Non-pigmented ciliary epithelial cell (primary cell): ENCODE measurements around the gene MXRA8.
A peak's percentile ranks its signal among the peaks of the same experiment; 100 is the strongest.
"Not testable (repeated sequence)": the region's sequence is repeated elsewhere in the genome, so short reads cannot be mapped to it uniquely, and the experiment has no call there.

Source experiments
- DNase-seq: peaks from one replicate; pipeline ENCODE4 v3.0.0-alpha.2; 2010; ENCODE audit warnings: low read depth

Gene MXRA8

DNA sequence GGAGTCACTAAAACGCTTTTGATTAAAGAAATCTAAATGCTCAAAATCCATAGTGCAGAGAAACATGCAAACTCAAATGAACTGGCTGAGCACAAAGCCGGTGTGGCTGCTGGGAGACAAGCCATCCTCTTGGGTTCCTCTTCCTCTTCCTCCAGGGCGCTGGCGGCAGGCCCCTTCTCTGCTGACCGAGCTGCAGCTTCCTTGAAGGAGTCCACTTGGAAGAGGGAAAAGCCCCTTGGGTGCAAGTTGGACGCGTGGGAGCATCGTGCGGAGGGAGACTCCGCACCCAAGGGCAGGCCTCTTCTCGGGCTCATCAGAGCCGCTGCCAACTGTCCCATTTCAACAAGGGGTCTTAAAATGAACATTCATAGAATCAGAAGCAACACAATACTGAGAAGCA is 32.9 kb upstream of the MXRA8 start:
- no peak for DNase-seq

DNA sequence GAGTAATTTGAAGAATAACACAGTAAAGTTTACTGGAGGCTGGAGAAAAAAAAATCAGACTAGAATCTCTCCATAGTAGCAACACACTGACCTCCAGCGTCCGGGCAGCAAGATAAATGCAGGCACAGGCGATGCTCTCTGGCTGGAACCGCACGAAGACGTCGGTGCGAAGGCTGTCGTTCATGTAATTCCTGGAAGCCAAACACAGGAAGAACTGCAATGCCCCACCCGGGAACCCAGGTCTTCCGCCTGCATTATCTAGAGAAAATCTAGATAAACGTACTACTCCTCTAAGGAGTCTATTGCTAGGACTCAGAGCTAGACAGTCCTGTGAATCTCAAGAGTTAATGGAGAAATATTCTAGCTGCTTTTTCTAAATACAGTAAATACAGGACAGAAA is 32.3 kb upstream of the MXRA8 start:
- DNase-seq: no peak

DNA sequence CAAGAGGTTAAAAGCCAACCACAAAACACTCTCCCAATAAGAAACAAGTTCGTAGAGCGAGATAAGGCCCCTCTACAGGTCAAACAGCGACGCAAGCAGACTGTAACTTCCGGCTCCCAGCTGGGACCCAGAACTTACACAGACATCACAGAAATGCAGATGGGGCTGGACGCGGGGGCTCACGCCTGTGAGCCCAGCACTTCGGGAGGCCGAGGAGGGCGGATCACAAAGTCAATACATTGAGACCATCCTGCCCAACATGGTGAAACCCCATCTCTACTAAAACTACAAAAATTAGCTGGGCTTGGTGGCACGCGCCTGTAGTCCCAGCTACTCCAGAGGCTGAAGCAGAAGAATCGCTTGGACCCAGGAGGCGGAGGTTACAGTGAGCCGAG is 29.7 kb upstream of the MXRA8 start:
- no peak for DNase-seq

DNA sequence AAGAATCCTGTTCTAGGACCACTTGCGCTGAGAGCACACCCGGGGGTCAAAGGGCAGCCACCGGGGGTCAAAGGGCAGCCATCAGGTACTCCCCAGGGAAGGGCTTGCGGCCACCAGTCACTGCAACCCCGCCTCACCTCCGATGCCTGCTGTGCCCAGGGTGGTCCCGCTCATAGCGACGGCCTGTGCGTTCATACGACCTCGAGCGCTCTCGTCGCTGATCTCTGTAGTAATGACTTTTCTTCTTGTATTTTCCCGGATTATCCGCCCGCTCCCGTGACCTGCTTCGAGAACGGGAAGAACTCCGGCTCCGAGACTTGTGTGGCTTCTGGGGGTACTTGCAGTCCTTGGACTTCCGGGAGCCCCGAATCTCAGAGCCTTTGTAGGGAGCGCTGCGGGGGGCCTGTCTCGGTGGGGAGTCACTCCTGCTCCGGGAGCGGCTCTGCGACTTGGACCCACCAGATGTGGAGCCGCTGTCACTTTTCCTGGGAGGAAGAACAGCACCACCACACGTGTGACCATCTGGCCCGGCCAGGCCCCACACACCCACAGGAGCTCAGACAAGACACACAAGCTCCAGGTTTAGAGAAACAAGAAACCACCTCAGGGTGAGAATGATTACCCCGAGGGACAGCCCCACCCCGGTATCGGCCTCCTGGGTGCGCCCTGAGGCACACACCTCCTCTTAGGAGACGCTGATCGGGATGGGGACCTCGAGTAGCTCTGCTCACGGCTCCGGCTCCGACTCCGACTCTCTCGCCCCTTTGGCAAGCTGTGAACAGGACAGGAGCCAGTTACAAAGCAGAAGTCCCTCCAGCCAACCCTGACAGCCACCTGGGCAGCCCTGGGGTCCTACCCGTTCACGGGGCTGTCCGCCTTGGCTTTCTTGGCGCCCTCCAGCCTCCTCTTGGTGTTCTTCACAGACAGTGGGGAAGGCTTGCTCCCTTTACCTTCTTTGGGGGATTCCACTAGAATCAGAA is 29.0 kb upstream of the MXRA8 start:
- DNase-seq: no peak

DNA sequence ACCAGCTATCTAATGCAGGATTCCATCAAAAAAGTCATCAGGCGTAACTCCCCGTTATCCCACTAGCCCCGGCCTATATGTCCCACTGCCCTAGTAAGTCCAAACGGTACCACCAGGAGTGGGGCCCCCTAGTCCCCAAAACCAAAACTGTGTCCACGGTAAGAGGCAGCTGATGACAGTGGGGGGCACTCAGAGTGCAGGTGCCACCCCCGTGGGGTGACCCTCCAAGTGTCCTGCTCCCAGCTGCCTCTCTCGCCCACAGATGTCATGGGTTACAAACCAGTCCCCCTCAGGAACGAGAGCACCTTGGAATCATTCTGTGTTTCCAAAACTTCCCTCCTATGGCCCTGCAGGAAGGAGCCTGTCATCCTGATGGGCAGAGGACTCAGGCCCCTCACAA is 27.6 kb upstream of the MXRA8 start:
- DNase-seq: no peak

DNA sequence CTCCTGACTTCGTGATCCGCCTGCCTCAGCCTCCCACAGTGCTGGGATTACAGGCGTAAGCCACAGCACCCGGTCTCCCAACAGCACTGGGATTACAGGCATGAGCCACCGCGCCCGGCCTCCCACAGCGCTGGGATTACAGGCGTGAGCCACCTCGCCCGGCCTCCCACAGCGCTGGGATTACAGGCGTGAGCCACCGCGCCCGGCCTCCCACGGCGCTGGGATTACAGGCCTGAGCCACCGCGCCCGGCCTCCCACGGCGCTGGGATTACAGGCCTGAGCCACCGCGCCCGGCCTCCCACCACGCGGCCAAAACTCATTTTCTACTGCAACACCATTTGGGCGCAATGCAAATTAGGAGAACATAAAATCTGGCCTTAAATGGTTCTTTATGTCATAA is 27.0 kb upstream of the MXRA8 start:
- DNase-seq: not testable (repeated sequence)

DNA sequence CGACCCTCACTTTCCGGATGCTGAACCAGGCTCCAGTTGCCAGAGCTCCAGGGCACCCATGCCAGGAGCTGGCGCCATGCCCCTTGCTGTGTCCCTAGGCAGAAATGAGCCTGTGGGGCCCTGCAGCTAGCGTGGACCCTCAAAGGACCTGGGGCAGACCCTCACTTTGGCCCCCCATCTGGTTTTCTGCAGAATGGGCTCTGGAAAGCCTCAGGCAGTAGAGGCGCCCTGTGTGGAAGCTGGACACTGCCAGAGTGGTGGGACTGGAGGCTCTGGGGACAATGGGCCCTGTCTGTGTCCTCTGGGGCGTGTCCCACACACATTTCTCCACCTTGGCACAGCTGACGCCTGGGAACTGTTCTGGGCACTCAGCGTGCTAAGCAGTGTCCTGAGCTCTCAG is 22.9 kb upstream of the MXRA8 start:
- no peak for DNase-seq

DNA sequence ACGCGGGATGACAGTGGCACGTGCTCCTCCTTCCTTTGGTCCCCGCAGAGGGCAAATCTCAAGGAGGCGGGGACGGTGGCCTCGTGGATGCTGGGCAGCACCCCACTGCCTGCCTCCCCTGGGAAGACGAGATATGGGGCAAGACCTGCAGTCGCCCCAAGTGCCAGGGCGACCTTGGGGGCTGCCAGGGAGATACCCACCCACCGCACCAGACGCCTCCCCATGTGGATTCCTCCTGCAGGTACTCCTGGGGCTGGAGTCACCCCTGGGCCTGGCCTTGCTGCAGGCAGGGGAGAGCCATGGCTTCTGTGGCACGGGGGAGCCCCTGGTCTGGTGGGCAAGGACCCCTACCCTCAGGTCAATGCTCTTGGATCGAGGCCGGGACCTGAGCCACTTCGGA is 22.5 kb upstream of the MXRA8 start:
- no peak for DNase-seq

DNA sequence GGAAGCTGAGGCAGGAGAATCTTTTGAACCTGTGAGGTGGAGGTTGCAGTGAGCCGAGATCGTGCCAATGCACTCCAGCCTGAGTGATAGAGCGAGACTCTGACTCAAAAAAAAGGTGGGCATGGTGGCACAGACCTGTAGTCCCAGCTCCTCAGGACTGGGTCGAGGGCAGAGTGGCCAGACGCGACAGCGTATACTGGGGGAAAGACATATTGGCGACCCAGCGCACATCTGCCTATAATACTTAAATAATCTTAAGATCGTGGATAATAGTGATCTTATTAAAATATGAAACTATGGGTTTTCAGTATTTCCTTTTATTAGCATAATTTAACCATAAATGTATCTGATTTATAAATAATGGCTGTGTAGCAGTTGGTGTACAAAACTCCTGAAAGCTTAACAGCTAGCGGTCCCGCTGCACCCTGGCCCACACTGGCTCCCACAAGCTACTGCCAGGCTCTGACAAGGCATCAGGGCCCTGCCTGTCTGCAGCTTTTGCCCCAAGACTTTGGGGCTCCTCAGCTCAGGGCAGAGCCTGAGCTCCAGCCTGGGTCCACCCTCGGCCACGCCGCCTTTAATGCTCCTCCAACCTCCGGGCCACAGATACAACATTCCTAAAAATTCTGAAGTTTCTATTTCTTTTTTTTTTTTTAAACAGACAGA is 19.3 kb upstream of the MXRA8 start:
- no peak for DNase-seq

DNA sequence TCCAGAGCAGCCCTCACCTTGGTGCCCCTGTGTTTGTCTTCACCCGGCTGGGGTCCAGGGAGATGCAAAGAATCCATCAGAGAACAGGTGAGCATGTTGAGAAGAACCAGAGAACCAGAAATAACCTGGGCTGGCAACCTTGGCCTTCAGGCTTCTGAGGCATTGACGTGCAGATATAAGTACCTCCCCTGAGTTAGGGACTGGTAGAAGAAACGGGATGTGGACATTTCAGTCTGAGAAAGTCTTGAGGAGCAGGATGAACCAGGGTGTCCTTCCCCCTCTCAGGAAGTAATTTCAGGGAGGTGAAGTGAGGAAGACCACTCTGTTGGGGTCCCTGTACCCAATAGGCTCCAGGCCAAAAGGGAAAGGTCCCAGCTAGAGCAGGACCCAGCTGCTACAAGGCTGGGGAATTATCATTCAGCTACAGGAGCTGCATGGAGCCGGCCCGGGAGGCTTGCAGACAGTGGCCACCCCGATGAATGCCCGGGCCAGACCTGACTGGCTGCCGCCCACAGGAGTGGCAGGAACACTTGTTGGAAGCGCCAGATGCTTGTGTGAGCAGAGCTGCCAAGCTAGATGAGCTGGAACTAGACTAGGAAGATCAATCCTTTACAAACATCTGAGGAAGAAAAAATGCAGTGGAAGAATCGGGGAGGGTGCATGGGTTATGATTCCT is 18.3 kb upstream of the MXRA8 start:
- no peak for DNase-seq

DNA sequence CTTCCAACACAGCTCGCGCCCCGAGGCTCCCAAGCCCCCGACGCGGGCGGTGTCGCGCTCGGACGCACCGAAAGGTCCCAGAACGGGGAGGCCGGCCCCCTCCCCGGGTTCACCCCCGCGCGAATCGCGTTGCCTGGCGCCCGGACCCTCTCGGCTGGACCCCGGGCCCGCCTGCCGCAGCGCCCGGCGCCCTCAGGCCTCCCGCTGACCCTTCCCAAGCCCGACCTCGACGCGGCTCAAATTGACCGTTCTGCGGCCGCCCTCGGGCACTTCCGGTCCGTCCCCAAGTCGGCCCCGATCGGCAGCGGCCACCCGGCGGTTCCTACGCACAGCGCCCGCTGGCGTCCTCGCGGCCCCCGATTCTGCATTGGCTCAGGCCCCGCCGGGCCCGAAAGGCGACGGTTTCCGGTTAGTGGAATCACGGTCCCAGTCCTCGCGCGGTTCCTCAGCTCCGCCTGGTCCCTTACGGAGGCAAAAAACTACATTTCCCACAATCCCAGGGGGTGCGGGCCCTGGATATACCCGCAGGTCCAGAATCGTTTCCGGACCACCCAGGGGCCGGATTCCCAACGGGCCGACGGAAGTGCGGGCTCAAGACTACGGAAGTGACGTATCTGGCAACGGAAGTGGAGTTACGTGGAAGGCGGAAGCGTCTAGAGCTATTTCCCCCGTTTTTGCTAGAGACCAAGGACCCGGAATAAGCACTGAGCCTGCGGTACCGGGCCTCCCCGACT is 16.7 kb upstream of the MXRA8 start, which contains the start of gene AURKAIP1:
Gene AURKAIP1 (minus strand): TSS at position 279 of the 734 bp plus-strand sequence. CDS start 451 bp downstream, outside the sequence.
- peak; percentile 98 for DNase-seq

DNA sequence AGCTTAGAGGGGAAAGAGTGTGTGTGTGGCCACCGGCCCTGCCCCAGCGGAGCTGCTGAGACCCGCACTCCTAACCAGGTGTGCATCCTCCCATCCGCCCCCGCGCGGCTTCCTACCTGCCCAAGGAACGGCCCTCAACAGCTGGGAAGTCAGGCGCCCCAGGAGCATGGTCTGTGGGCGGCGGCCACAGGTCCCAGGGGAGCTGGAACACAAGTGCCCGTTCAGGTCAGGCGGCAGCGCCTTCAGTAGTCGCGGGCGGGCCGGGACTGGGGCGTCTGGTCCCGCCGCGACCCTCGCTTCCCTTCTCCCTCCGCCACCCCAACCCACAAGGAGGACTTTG is 16.2 kb upstream of the MXRA8 start:
- DNase-seq: no peak

DNA sequence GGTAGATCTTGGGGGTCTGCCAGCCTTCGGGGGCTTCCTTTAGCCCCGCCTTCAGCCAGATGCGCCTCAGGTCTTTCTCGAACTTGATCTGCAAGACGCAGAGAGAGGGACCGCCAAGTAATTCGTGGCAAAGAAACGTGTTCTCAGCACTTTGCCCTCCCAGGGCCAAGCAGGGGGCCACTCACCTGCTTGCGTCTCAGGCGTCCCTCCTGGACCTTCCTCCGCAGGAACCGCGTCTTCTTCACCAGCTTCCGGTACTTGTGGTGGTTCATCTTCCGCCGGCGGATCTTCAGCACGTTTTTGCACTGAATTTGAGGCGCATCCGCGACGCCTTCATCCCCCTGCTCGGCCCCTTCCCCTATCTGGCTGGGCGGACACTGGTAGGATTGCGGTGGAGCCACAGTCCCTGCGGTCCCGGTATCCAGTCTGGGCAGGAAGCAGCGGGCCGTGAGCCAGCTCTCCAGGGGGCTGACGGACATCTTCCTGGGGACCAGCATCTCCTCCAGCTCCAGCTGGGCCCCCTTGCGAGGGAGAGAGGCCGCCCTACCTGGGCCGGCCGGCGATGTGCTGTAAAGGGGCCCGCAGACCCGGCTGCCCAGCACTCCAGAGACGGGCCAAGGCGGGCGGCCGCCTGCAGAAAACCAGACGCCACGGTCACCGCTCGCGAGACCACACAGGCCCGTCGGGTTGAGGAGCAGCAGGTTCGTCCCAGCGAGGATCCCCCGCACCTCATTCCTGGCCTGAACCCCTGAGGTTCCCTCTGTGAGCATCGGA is 15.6 kb upstream of the MXRA8 start:
- DNase-seq: no peak

DNA sequence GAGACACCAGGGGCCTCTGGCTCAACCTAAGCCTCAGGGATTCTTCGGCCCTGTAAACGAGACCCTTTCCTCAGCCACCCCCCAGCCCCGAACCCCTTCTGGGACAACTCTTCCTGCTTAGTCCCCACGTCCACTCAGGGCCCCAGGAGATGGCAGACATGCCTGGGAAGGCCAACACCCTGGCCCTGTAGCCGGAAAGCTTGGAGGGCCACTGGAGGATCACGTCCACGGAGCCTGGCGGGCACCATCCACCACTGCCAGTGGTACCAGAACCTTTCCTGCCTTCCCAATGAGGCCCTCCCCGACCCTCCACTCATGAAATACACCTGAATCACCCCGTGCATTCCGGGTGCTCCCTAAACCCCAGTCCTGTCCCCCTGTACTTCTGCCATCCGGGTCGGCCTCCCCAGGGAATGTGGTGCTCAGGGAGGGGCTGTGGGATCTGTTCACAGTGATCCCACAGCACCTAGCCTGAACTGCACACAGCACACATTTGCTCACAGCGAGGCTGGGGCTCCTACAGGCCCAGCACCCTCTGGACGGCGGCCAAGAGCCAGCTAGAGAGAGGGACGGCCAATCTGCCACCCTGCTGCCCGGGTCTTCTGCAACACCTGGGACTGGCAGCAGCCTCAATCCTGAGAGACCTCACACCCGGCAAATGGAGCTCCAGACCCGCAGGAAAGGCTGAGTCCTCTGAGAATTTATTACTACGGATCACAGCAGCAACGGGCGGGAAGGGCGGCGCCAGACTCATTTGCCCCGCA is 14.9 kb upstream of the MXRA8 start:
- DNase-seq: no peak

DNA sequence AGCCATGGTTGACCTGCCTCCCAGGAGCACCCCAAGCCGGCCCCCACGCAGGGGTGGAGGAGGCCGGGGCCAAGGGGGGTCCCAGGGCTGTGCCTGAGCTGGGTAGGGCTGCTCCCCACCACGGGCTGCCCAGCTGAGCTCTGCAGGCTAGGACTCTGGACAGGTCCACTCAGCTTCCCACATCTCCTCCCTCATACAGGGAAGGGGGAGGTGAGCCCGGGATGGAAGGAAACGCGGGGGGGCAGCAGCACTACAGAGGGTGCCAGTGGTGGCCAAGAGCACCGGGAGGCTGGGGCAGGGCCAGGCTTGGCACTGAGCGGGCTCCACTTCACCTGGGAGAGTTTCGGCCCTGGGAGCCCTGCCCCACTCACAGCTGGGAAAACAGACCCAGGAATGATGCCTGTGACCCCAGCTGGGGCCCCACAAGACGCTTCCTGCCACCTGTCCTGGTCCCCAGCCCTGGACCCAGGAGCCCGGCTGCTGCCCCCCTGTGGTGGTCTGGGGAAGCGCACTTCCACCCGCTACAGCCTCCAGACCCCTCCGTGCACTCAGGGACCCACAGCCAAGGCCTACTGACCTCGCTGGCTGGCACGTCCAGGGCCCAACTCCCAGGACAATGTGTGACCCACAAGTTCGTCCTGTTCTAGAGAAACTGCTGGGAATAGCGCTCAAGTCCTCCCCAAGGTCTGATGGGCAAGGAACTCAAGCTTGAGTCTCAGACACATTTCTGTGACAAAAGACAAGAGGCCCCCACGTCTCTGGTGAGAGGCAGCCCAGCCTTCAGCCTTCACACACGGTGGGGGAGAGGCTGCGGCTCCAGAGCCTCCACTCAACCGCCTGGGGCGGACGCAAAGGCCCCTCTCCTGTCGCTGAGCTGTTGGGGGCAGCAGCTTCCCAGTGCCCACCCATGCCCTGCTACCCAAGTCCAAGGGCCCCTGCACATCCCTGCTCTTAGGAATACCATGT is 13.7 kb upstream of the MXRA8 start:
- no peak for DNase-seq

DNA sequence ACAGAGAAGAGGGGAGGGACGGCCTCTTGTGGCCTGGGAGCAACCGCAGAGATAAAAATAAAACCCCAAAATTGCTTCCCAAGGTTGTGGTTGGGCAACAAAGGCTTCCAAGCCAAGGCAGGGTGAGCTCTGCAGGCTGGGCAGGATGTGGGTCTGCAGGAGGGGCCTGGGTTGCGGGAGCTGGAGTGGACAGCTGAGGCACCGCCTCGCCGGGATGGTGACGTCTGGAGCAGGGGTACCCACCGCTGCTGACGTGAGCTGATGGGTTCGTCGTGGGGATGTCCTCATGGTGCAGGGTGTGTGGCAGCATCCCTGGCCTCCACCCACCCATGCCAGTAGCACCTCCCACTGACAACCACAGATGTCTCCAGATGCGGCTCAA is 13.0 kb upstream of the MXRA8 start:
- DNase-seq: no peak

DNA sequence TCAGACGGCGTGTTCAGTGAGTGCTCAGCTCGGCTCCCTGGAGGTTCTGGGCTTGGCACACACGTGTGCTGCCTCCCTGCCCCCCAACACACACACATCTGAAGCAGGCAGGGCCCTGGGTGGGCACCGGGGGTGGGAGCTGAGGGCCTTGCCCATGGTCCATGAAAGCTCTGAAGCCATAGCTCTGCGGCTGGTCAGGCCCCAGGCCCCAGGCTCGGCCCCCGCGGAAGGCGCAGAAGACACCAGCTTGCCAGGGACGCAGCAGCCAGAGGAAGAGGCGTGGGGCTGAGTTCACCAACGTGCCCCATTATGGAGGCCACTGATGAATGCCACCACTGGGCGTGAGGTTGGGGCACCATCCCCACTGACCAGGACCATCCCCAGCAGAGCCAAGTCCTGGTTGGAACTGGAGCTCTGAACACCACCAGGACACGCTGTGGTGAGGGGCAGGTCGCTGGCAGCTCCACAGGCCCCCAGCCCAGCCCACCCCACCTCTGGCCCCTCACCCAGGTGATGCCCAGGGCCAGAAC is 12.5 kb upstream of the MXRA8 start:
- DNase-seq: no peak

DNA sequence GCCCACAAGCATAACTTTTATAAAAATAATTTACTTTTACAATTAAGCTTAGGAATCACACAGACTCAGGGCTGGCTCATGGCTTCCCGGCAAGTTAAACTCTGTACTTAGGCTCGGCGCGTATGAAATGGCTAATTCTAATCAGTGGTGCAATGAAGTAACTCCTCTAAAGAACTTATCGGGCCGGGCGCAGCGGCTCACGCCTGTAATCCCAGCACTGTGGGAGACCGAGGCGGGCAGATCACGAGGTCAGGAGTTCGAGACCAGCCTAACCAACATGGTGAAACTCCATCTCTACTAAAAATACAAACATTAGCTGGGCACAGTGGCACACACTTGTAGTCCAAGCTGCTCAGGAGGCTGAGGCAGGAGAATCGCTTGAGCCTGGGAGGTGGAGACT is 11.7 kb upstream of the MXRA8 start:
- DNase-seq: not testable (repeated sequence)

DNA sequence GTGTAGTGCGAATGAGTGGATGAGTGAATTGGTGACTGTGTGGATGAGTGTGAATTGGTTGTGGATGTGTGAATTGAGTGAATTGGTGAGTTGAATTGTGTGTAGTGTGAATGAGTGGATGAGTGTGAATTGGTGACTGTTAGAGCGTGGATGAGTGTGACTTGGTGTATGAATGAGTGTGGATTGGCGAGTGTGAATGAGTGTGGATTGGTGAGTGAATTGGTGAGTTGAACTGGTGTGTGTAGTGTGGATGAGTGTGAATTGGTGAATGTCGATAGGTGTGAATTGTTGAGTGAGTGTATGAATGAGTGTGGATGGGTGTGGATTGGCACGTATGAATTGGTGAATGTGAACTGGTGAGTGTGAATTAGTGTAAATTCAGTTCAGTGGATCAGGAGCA is 9.0 kb upstream of the MXRA8 start:
- no peak for DNase-seq
